BLaER1 (cell line): ENCODE data around the gene ADPGK.
"Not testable (repeated sequence)": the region's sequence is repeated elsewhere in the genome, so short reads cannot be mapped to it uniquely, and the experiment has no call there.

ENCODE experiments used
- H3K27ac ChIP-seq: shearing (Covaris generic); formaldehyde crosslinking; 2 replicates; pipeline ENCODE4 v1.8.1; 2022
- H3K27me3 ChIP-seq: shearing (Covaris generic); formaldehyde crosslinking; 2 replicates; pipeline ENCODE4 v1.8.1; 2022
- H3K36me3 ChIP-seq: shearing (Covaris generic); formaldehyde crosslinking; 2 replicates; pipeline ENCODE4 v1.8.1; 2022
- H3K4me1 ChIP-seq: shearing (Covaris generic); formaldehyde crosslinking; 2 replicates; pipeline ENCODE4 v1.8.1; 2022
- H3K4me2 ChIP-seq: shearing (Covaris generic); formaldehyde crosslinking; 2 replicates; pipeline ENCODE4 v1.8.1; 2022
- H3K4me3 ChIP-seq: shearing (Covaris generic); formaldehyde crosslinking; 2 replicates; pipeline ENCODE4 v1.8.1; 2022
- H3K9ac ChIP-seq: shearing (Covaris generic); formaldehyde crosslinking; 2 replicates; pipeline ENCODE4 v1.8.1; 2022
- H3K9me3 ChIP-seq: shearing (Covaris generic); formaldehyde crosslinking; 2 replicates; pipeline ENCODE4 v1.8.1; 2022
- H4K20me1 ChIP-seq: shearing (Covaris generic); formaldehyde crosslinking; 2 replicates; pipeline ENCODE4 v1.8.1; 2022
- Cebpa-rat ChIP-seq: shearing (Covaris generic); IDR thresholded peaks from 2 replicates; pipeline ENCODE4 v1.8.1; 2022

Gene ADPGK

GRCh38 chr15:72783640-72784455 lies at the start of gene ADPGK:
Gene ADPGK, minus strand, starts transcription at chr15:72783758. Its CDS starts 67 bp downstream, at chr15:72783691.
- H3K4me1 ChIP-seq, result peaks cover 45% of the 10 kb centered on the region
- H3K4me3 ChIP-seq, result peak within 1 kb of the TSS; percentile 98
- H4K20me1 ChIP-seq, result peaks cover 39% of the 10 kb centered on the region
- peaks cover 32% of the 10 kb centered on the region for H3K36me3 ChIP-seq
- peak within 1 kb of the TSS; percentile 86 for H3K4me2 ChIP-seq
- peak within 1 kb of the TSS; percentile 97 for H3K27ac ChIP-seq
- no peak for TF ChIP-seq Cebpa-rat
- no peaks in the 10 kb centered on the region for H3K9me3 ChIP-seq
- H3K9ac ChIP-seq, result peak within 1 kb of the TSS; percentile 96
- no peaks in the 10 kb centered on the region for H3K27me3 ChIP-seq

- H3K9ac ChIP-seq, result no peak overlapping the region
- H3K9me3 ChIP-seq, result no peaks in the 10 kb centered on the region
- no peaks in the 10 kb centered on the region for H3K27me3 ChIP-seq
- no peaks in the 10 kb centered on the region for H3K36me3 ChIP-seq
- no peak overlapping the region for H3K27ac ChIP-seq
- no peaks in the 10 kb centered on the region for H4K20me1 ChIP-seq
- TF ChIP-seq Cebpa-rat, result no peak
- H3K4me3 ChIP-seq, result no peak overlapping the region
- H3K4me1 ChIP-seq, result no peaks in the 10 kb centered on the region
- H3K4me2 ChIP-seq, result no peak overlapping the region
Measured at GRCh38 chr15:72827226-72827625, 43.7 kb upstream of the ADPGK start.

GRCh38 chr15:72826611-72827010 lies 43.1 kb upstream of the ADPGK start:
- H4K20me1 ChIP-seq, result no peaks in the 10 kb centered on the region
- H3K27me3 ChIP-seq, result no peaks in the 10 kb centered on the region

GRCh38 chr15:72825829-72826228 lies 42.3 kb upstream of the ADPGK start:
- TF ChIP-seq Cebpa-rat, result no peak
- H3K4me3 ChIP-seq, result no peak overlapping the region
- H3K4me1 ChIP-seq, result no peaks in the 10 kb centered on the region
- no peak overlapping the region for H3K27ac ChIP-seq
- no peaks in the 10 kb centered on the region for H4K20me1 ChIP-seq
- no peaks in the 10 kb centered on the region for H3K9me3 ChIP-seq
- H3K27me3 ChIP-seq, result no peaks in the 10 kb centered on the region
- H3K4me2 ChIP-seq, result no peak overlapping the region
- H3K36me3 ChIP-seq, result no peaks in the 10 kb centered on the region
- no peak overlapping the region for H3K9ac ChIP-seq

More at GRCh38 chr15:72826611-72827010, 43.1 kb upstream of the ADPGK start:
- Histone ChIP-seq H3K9me3 (no peaks in the 10 kb centered on the region), H3K4me2 (no peak overlapping the region), H3K9ac (no peak overlapping the region), H3K4me3 (no peak overlapping the region), H3K4me1 (no peaks in the 10 kb centered on the region), H3K27ac (no peak overlapping the region), H3K36me3 (no peaks in the 10 kb centered on the region)
- TF ChIP-seq Cebpa-rat, result no peak

DNA sequence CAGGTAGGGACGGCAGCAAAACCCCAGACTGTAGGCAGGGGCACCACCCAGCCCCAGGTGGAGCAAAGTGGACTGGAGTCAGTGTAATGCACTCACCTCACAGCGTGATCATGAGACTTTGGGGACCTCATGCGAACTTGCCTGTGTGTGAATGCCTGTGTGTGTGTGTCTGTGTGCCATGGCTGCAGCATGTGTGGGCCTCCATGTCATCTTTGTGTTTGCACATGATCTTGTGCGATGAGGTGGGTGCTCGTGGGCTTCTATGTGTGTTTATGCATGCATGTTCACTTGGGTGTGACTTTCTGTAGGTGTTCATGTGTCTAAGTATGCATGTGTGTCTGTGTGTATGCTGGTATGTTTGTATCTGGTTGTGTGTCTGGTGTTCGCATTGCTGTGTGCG lies 41.2 kb upstream of the ADPGK start:
- H3K4me3 ChIP-seq, result no peak overlapping the region
- H3K9ac ChIP-seq, result no peak overlapping the region
- no peaks in the 10 kb centered on the region for H3K9me3 ChIP-seq
- no peaks in the 10 kb centered on the region for H4K20me1 ChIP-seq
- no peaks in the 10 kb centered on the region for H3K27me3 ChIP-seq
- no peak overlapping the region for H3K27ac ChIP-seq
- no peak overlapping the region for H3K4me2 ChIP-seq
- TF ChIP-seq Cebpa-rat, result no peak
- H3K4me1 ChIP-seq, result no peaks in the 10 kb centered on the region
- H3K36me3 ChIP-seq, result no peaks in the 10 kb centered on the region

DNA sequence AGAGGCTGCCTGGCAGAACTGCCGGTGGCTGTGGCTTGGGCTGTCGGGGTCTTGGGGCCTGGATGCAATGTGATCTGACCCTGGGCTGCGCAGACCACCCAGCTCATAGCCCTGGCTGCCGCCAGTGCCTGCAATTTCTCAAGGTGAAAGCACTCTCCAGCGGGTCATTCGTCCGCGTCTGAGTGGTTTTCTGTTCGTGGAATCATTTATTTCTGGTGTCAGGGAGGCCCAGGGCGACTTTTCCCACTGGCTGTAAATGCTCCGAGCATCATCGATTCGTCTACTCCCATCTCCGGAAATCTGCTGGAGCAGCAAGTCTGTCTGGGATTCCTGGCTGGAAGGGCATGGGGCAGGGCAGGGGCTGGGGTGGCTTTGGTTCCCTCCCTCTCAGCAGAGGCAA lies 40.6 kb upstream of the ADPGK start:
- no peak for TF ChIP-seq Cebpa-rat
- H3K4me2 ChIP-seq, result no peak overlapping the region
- no peaks in the 10 kb centered on the region for H4K20me1 ChIP-seq
- no peak overlapping the region for H3K9ac ChIP-seq
- H3K27me3 ChIP-seq, result no peaks in the 10 kb centered on the region
- H3K9me3 ChIP-seq, result no peaks in the 10 kb centered on the region
- H3K4me1 ChIP-seq, result no peaks in the 10 kb centered on the region
- no peaks in the 10 kb centered on the region for H3K36me3 ChIP-seq
- H3K27ac ChIP-seq, result no peak overlapping the region
- H3K4me3 ChIP-seq, result no peak overlapping the region

DNA sequence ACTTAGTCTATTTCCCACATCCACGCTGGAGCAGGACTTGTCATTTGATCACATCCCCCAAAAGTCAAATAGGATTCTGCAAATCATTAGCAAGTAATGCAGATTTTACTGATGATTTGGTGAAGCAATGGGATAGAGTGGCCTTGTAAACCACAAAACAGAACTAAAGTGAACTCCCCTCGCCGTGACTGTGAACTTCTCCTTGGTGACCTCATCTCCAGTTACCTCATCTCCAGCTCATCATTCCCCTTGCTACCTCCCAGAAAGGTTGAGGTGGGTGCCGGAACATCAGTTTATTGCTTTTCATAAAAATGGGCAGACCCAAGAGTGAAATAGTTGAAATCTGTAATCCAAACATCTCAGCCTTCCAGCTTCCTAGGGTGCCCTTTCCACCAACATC lies 36.7 kb upstream of the ADPGK start:
- TF ChIP-seq Cebpa-rat, result no peak
- H3K4me2 ChIP-seq, result no peak overlapping the region
- 0 out of 2 replicates have a peak, but pooled peaks cover 12% of the 10 kb centered on the region for H3K9me3 ChIP-seq
- H3K4me1 ChIP-seq, result peaks cover 5% of the 10 kb centered on the region; the same call in 1 of the 2 replicates
- no peak overlapping the region for H3K27ac ChIP-seq
- no peak overlapping the region for H3K4me3 ChIP-seq
- no peaks in the 10 kb centered on the region for H3K36me3 ChIP-seq
- H4K20me1 ChIP-seq, result no peaks in the 10 kb centered on the region
- no peaks in the 10 kb centered on the region for H3K27me3 ChIP-seq
- no peak overlapping the region for H3K9ac ChIP-seq

DNA sequence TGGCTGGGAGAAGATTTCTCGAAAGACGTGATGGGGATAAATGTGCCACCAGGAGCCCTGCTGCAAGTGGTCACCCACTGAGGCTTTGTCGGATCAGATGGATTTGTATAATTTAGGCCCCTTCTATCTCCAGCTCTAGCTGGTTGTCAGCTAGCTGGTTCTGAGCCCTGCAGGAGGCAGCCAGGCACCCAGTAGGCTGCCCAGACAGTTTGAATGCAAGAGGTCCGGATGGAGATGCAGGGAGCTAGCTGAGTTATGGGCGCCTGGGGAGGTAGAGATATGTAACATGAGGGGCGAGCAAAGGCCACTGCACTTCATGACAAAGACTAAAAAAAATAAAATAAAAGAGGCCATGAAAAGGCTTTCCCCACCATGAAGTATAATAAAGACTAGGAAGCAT lies 35.1 kb upstream of the ADPGK start:
- Histone ChIP-seq H4K20me1 (no peaks in the 10 kb centered on the region), H3K4me1 (peaks cover 5% of the 10 kb centered on the region; the same call in 1 of the 2 replicates), H3K9ac (no peak overlapping the region), H3K36me3 (no peaks in the 10 kb centered on the region), H3K4me3 (no peak overlapping the region), H3K27ac (no peak overlapping the region), H3K4me2 (no peak overlapping the region), H3K27me3 (no peaks in the 10 kb centered on the region), H3K9me3 (0 out of 2 replicates have a peak, but pooled peaks cover 12% of the 10 kb centered on the region)
- no peak for TF ChIP-seq Cebpa-rat

- TF ChIP-seq Cebpa-rat, result no peak
- H3K9me3 ChIP-seq, result 0 out of 2 replicates have a peak, but pooled peaks cover 12% of the 10 kb centered on the region
- H4K20me1 ChIP-seq, result no peaks in the 10 kb centered on the region
- H3K4me3 ChIP-seq, result no peak overlapping the region
- no peak overlapping the region for H3K27ac ChIP-seq
- H3K9ac ChIP-seq, result no peak overlapping the region
- peaks cover 27% of the 10 kb centered on the region for H3K4me1 ChIP-seq
- no peaks in the 10 kb centered on the region for H3K36me3 ChIP-seq
- H3K27me3 ChIP-seq, result no peaks in the 10 kb centered on the region
- H3K4me2 ChIP-seq, result no peak overlapping the region
Measured at GRCh38 chr15:72813345-72814004, 29.9 kb upstream of the ADPGK start.

DNA sequence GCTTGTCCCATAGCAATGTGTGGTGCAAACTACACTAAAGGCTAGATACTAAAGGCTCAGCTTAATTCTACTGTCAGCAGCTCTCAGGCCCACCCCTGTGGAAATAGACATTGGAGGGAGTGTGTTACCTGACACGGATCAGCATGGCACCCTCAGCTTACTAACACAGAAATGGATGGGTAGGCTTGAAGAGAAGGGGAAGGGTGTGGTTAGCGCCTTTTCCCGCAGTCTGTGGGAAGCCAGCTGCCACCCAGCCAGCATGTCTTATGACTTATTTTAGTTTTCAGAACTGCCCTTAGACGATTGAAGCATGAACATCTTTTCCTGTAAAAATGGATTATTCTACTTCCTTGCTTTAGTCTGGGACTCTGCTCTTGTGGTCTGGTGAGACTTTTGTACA lies 25.8 kb upstream of the ADPGK start:
- Histone ChIP-seq H3K36me3 (no peaks in the 10 kb centered on the region), H3K4me1 (peaks cover 35% of the 10 kb centered on the region), H4K20me1 (no peaks in the 10 kb centered on the region), H3K27ac (peak overlapping the region; percentile 56), H3K4me2 (peak overlapping the region; percentile 74), H3K4me3 (no peak overlapping the region), H3K27me3 (no peaks in the 10 kb centered on the region), H3K9ac (no peak overlapping the region), H3K9me3 (peaks cover 16% of the 10 kb centered on the region)
- no peak for TF ChIP-seq Cebpa-rat

GRCh38 chr15:72807346-72807745 lies 23.8 kb upstream of the ADPGK start:
- not testable (repeated sequence) for H3K27ac ChIP-seq, H3K9ac ChIP-seq, H3K36me3 ChIP-seq, H3K4me3 ChIP-seq, H3K27me3 ChIP-seq, H4K20me1 ChIP-seq, H3K4me2 ChIP-seq
- Histone ChIP-seq H3K4me1 (peaks cover 35% of the 10 kb centered on the region), H3K9me3 (peaks cover 16% of the 10 kb centered on the region)
